ENCODE results near the gene NOD1. TPM values are rescaled to one million over a fixed set of nuclear protein-coding genes. Genes with fewer than 3 reads are reported as not detected.

NOD1 gene
- total and polyA plus RNA-seq, 2 donors (not counting 1 experiment from before 2014, with no cell fraction given): 20.6 to 28.8 TPM

DNA sequence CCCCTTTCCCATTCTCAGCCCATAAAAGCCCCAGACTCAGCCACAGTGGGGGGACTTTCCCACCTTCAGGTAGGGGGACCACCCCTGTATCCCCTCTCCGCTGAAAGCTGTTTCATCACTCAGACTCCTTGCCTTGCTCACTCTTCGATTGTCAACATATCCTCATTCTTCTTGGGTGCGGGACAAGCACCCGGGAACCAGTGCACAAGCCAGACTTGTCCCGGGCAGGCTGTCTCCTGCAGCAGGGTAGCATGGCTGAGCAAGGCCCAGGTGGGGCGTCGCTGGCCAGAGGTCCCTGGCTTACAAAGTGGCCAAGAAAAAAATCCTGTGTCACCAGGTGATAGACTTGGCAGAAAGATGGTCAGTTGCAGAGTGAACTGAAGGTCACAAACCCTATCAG lies 64.7 kb downstream of the NOD1 start:
- Mint-ChIP-seq H3K27me3 (no peaks in the 10 kb centered on the region), H3K4me1 (peaks cover 35% of the 10 kb centered on the region), H3K9me3 (ENCODE audit: insufficient read depth) (no peaks in the 10 kb centered on the region), H3K27ac (no peak overlapping the region), H3K4me3 (no peak overlapping the region)
- Histone ChIP-seq H2AFZ (ENCODE audit: insufficient read depth, low read depth, low read length, poor library complexity, severe bottlenecking) (no peak overlapping the region), H3K9me3 (ENCODE audit: control extremely low read depth in 1 of 3, control insufficient read depth in 2 of 3, insufficient read depth in 1 of 3, low read length in 2 of 3) (peaks cover 1 to 11% (median 9%) of the 10 kb centered on the region in 3 donors), H3K27me3 (replicated peaks in 1 of 4; ENCODE audit: control extremely low read depth in 1 of 4, control insufficient read depth in 3 of 4, insufficient read depth in 4 of 4, low read length in 3 of 4) (no peaks in the 10 kb centered on the region), H3K27ac (ENCODE audit: low read length in 2 of 2) (no peak overlapping the region), H3K4me3 (ENCODE audit: control extremely low read depth in 1 of 5, extremely low read depth in 1 of 5, insufficient read depth in 1 of 5, low read depth in 2 of 5, low read length in 4 of 5) (no peak overlapping the region), H3K36me3 (replicated peaks in 1 of 2; ENCODE audit: control extremely low read depth in 1 of 2, control insufficient read depth in 1 of 2, extremely low read depth in 1 of 2, insufficient read depth in 2 of 2, low read length in 1 of 2) (no peaks in the 10 kb centered on the region), H3K79me2 (ENCODE audit: control insufficient read depth, insufficient read depth, low read length) (no peaks in the 10 kb centered on the region), H3K4me2 (replicated peaks; ENCODE audit: low read depth, low read length, poor library complexity, severe bottlenecking) (no peak overlapping the region), H3K9ac (ENCODE audit: low read length) (no peak overlapping the region), H4K20me1 (ENCODE audit: control insufficient read depth, insufficient read depth, low read length, poor library complexity, severe bottlenecking) (no peaks in the 10 kb centered on the region), H3K4me1 (ENCODE audit: control insufficient read depth in 2 of 2, insufficient read depth in 2 of 2, low read length in 2 of 2) (peaks cover 26 to 32% of the 10 kb centered on the region in 2 donors)
- CTCF ChIA-PET: interaction anchor here (1.0 to 6.7 kb wide), 3 partner anchors 13 to 136 kb away, joined by 3 to 45 read pairs (median 4); no protein-coding TSS in a partner anchor
- DNase-seq (no peak), ATAC-seq (ENCODE audit: low read depth) (no peak)
- TF ChIP-seq EZH2 (IDR thresholded peaks at IDR 0.05; ENCODE audit: borderline replicate concordance, insufficient read depth, low read depth, low read length, poor library complexity, severe bottlenecking): no peak
- TF ChIP-seq, protein P1, sequence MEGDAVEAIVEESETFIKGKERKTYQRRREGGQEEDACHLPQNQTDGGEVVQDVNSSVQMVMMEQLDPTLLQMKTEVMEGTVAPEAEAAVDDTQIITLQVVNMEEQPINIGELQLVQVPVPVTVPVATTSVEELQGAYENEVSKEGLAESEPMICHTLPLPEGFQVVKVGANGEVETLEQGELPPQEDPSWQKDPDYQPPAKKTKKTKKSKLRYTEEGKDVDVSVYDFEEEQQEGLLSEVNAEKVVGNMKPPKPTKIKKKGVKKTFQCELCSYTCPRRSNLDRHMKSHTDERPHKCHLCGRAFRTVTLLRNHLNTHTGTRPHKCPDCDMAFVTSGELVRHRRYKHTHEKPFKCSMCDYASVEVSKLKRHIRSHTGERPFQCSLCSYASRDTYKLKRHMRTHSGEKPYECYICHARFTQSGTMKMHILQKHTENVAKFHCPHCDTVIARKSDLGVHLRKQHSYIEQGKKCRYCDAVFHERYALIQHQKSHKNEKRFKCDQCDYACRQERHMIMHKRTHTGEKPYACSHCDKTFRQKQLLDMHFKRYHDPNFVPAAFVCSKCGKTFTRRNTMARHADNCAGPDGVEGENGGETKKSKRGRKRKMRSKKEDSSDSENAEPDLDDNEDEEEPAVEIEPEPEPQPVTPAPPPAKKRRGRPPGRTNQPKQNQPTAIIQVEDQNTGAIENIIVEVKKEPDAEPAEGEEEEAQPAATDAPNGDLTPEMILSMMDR (IDR thresholded peaks at IDR 0.05): no peak
- intact Hi-C loops (cut with micrococcal nuclease): loop anchor here (2.0 to 10.0 kb wide), 2 partner anchors 139 to 249 kb away; no protein-coding TSS in a partner anchor
- POLR2A ChIA-PET: no interaction called here
- 95% methylated on average over 7 of the region's 7 CpGs for WGBS (ENCODE audit: insufficient coverage)

DNA sequence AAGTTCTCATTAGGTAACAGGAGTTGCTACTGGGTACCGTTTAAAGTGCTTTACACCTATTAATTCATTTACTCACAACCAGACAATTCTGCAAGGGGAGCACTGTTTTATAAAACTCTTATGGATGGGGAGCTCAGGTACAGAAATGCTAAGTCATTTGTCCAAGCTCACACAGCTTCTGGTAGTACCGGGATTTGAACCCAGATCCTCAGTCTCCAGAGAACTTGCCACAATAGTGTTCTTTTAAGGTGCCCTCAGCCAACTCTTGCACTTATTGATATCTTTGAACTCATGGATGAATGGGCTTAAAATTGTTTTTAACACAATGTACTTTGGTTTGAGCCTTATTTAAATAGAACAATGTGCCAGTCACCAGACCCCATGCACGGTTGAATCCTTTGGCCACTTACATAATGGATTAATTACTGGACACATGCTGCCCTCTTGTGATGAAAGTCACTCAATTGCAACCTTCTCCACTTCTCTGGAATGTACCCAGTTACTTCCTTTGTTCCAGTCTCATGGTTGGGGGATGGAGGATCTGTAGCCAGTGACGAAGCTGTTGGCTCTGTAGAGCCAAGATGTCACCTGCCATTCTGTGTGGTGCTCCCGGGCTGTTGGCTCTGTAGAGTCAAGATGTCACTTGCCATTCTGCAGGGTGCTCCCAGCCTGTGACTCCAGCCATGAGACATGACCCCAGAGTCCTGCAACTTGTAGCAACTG lies 65.6 kb downstream of the NOD1 start:
- no peak overlapping the region for H3K4me3 Mint-ChIP-seq
- 66% methylated on average over 3 of the region's 5 CpGs for WGBS (ENCODE audit: insufficient coverage)
- H3K27me3 Mint-ChIP-seq: no peaks in the 10 kb centered on the region
- Histone ChIP-seq H3K4me3 (ENCODE audit: control extremely low read depth in 1 of 5, extremely low read depth in 1 of 5, insufficient read depth in 1 of 5, low read depth in 2 of 5, low read length in 4 of 5) (no peak overlapping the region), H3K79me2 (ENCODE audit: control insufficient read depth, insufficient read depth, low read length) (no peaks in the 10 kb centered on the region), H3K27ac (ENCODE audit: low read length in 2 of 2) (peak overlapping the region in 1 of 2 donors; percentile 2), H3K4me1 (ENCODE audit: control insufficient read depth in 2 of 2, insufficient read depth in 2 of 2, low read length in 2 of 2) (peaks cover 26 to 32% of the 10 kb centered on the region in 2 donors), H3K4me2 (replicated peaks; ENCODE audit: low read depth, low read length, poor library complexity, severe bottlenecking) (peak overlapping the region; percentile 23), H3K36me3 (replicated peaks in 1 of 2; ENCODE audit: control extremely low read depth in 1 of 2, control insufficient read depth in 1 of 2, extremely low read depth in 1 of 2, insufficient read depth in 2 of 2, low read length in 1 of 2) (no peaks in the 10 kb centered on the region), H3K9ac (ENCODE audit: low read length) (no peak overlapping the region), H3K27me3 (replicated peaks in 1 of 4; ENCODE audit: control extremely low read depth in 1 of 4, control insufficient read depth in 3 of 4, insufficient read depth in 4 of 4, low read length in 3 of 4) (no peaks in the 10 kb centered on the region), H2AFZ (ENCODE audit: insufficient read depth, low read depth, low read length, poor library complexity, severe bottlenecking) (no peak overlapping the region), H3K9me3 (ENCODE audit: control extremely low read depth in 1 of 3, control insufficient read depth in 2 of 3, insufficient read depth in 1 of 3, low read length in 2 of 3) (peaks cover 1 to 11% (median 9%) of the 10 kb centered on the region in 3 donors), H4K20me1 (ENCODE audit: control insufficient read depth, insufficient read depth, low read length, poor library complexity, severe bottlenecking) (no peaks in the 10 kb centered on the region)
- no peak for TF ChIP-seq EZH2 (IDR thresholded peaks at IDR 0.05; ENCODE audit: borderline replicate concordance, insufficient read depth, low read depth, low read length, poor library complexity, severe bottlenecking)
- TF ChIP-seq, protein P1 (IDR thresholded peaks at IDR 0.05): peak; percentile 6
- peaks cover 35% of the 10 kb centered on the region for H3K4me1 Mint-ChIP-seq
- intact Hi-C loops (cut with micrococcal nuclease): loop anchor here (2.0 to 10.0 kb wide), 2 partner anchors 138 to 248 kb away; no protein-coding TSS in a partner anchor
- ChIA-PET POLR2A (no interaction called here), CTCF (interaction anchor here (0.7 to 6.7 kb wide), 8 partner anchors 14 to 248 kb away, joined by 3 to 45 read pairs (median 5); no protein-coding TSS in a partner anchor)
- H3K9me3 Mint-ChIP-seq (ENCODE audit: insufficient read depth): no peaks in the 10 kb centered on the region
- peak; percentile 35 for DNase-seq
- peak overlapping the region; percentile 26 for H3K27ac Mint-ChIP-seq
- ATAC-seq (ENCODE audit: low read depth): no peak
